Spleen (tissue), 11 donors: ENCODE data around the gene CTNNBL1. TPM values are rescaled to one million over a fixed set of nuclear protein-coding genes. Genes with fewer than 3 reads are reported as not detected.
"Not testable (repeated sequence)": the region's sequence is repeated elsewhere in the genome, so short reads cannot be mapped to it uniquely, and the experiment has no call there.

Source experiments
- DNase-seq: peaks from one replicate; pipeline ENCODE4 v3.0.0-alpha.2; 2020
- H3K27ac ChIP-seq, 8 donors: fragments of 200-600 bp; sonication (generic) in 7 of 8; 1 replicate in 4 of 8; 2 replicates in 4 of 8; pipeline versions ENCODE4 v1.5.0 to v1.8.0; 2016 to 2021; ENCODE audit warnings: inconsistent platforms in 4 of 8, mild to moderate bottlenecking in 4 of 8, moderate library complexity in 1 of 8
- H3K27me3 ChIP-seq, 7 donors: fragments of 200-600 bp; sonication (generic) in 6 of 7; replicated peaks in 1 of 7; 1 replicate in 4 of 7; 2 replicates in 3 of 7; pipeline versions ENCODE4 v1.5.0 to v1.8.0; 2016 to 2021; ENCODE audit warnings: inconsistent platforms in 3 of 7, mild to moderate bottlenecking in 1 of 7
- H3K36me3 ChIP-seq, 6 donors: fragments of 200-600 bp; sonication (generic) in 5 of 6; 1 replicate in 4 of 6; 2 replicates in 2 of 6; pipeline versions ENCODE4 v1.5.0 to v1.8.0; 2016 to 2021; ENCODE audit warnings: inconsistent platforms in 2 of 6
- H3K4me1 ChIP-seq, 6 donors: fragments of 200-600 bp; sonication (generic) in 5 of 6; 1 replicate in 3 of 6; 2 replicates in 3 of 6; pipeline versions ENCODE4 v1.5.0 to v1.8.0; 2016 to 2021; ENCODE audit warnings: inconsistent platforms in 3 of 6
- H3K4me3 ChIP-seq, 8 donors: fragments of 200-600 bp; sonication (generic) in 7 of 8; 1 replicate in 4 of 8; 2 replicates in 4 of 8; pipeline versions ENCODE4 v1.5.0 to v1.8.0; 2016 to 2021; ENCODE audit warnings: inconsistent platforms in 4 of 8, mild to moderate bottlenecking in 4 of 8, moderate library complexity in 2 of 8
- H3K9me3 ChIP-seq, 8 donors: fragments of 200-600 bp; sonication (generic) in 7 of 8; 1 replicate in 4 of 8; 2 replicates in 4 of 8; pipeline versions ENCODE4 v1.5.0 to v1.8.0; 2016 to 2021; ENCODE audit warnings: inconsistent platforms in 4 of 8
- POLR2A ChIP-seq, 3 donors: fragments of 450-650 bp; IDR thresholded peaks; one replicate each; pipeline ENCODE4 v1.5.1; 2017; ENCODE audit warnings: antibody characterized with exemption in 3 of 3, mild to moderate bottlenecking in 1 of 3
- POLR2AphosphoS5 ChIP-seq, 3 donors: sonication (generic); formaldehyde crosslinking; IDR thresholded peaks; one replicate each; pipeline ENCODE4 v1.5.1; 2017; ENCODE audit warnings: antibody characterized with exemption in 3 of 3
- whole genome bisulfite sequencing, 5 donors: extraction: QIAGEN DNeasy Blood & Tissue Kit in 3 of 5; methylation state at CpG; one replicate each; pipeline versions ENCODE4 v1.1.5 to v1.1.7; 2013 to 2018; 5-methylcytosine and 5-hydroxymethylcytosine counted together
- intact Hi-C: fragments of 100-400 bp; cut with DNase I; formaldehyde crosslinking; loops from one replicate; pipeline ENCODE4 v1.15.0; 2023; ENCODE audit warnings: low total_unique reads
- polyA plus RNA-seq, 3 donors: library from polyadenylated mRNA; stranded (reverse); fragments of 200-250 nt; gene quantifications; one replicate each; pipeline ENCODE4 v1.2.1, GENCODE V29; 2013
- total RNA-seq, 7 donors: library from RNA; depleted of rRNA in 3 of 7; stranded (reverse); fragments of >200 nt in 3 of 7; fragmentation: NEBNext Ultra II Directional in 4 of 7; extraction: Animal tissue kit (Norgen Biotek cat#: 25700) in 4 of 7; gene quantifications; one replicate each; pipeline versions ENCODE4 v1.1.0 to v1.2.1, GENCODE V29; 2016 to 2021
- TF ChIP-seq, protein P1 (sequence below), 11 experiments: fragments of 200-600 bp in 7 of 11; fragments of 450-650 bp in 4 of 11; sonication (generic) in 4 of 11; IDR thresholded peaks in 8 of 11; conservative IDR thresholded peaks in 3 of 11; 1 replicate in 7 of 11; 2 replicates in 4 of 11; pipeline versions ENCODE4 v1.4.0 to v1.8.0; 2016 to 2021; ENCODE audit warnings: antibody characterized with exemption in 11 of 11, inconsistent platforms in 4 of 11, mild to moderate bottlenecking in 1 of 11
- donor health status: healthy with polysubstance abuse.
- donor health status: DM: no; HTN: no; CAD: no; lungs with moderate emphysema.
- donor health status: DM: no; HTN: no; CAD: no.
- donor health status: Bipolar disorder and iron deficiency.
- donor health status: healthy.
- donor health status: DM: no; HTN: no; CAD: no.
- donor health status: DM: yes; HTN: yes; CAD: no.

Gene CTNNBL1
- total and polyA plus RNA-seq, 10 donors: 46.5 to 135 (median 82.9) TPM

- H3K27ac ChIP-seq: peak overlapping the region; percentile 44 to 82 (median 70)
- H3K36me3 ChIP-seq: peaks cover 0 to 26% (median 1%) of the 10 kb centered on the region in 6 donors
- H3K4me3 ChIP-seq: no peak overlapping the region
- 74 to 89% (median 84%) methylated on average over 4 of the region's 4 CpGs for WGBS, 5 donors
- no peak for DNase-seq
- intact Hi-C loops: no loop called here
- no peaks in the 10 kb centered on the region for H3K9me3 ChIP-seq
- TF ChIP-seq, protein P1, sequence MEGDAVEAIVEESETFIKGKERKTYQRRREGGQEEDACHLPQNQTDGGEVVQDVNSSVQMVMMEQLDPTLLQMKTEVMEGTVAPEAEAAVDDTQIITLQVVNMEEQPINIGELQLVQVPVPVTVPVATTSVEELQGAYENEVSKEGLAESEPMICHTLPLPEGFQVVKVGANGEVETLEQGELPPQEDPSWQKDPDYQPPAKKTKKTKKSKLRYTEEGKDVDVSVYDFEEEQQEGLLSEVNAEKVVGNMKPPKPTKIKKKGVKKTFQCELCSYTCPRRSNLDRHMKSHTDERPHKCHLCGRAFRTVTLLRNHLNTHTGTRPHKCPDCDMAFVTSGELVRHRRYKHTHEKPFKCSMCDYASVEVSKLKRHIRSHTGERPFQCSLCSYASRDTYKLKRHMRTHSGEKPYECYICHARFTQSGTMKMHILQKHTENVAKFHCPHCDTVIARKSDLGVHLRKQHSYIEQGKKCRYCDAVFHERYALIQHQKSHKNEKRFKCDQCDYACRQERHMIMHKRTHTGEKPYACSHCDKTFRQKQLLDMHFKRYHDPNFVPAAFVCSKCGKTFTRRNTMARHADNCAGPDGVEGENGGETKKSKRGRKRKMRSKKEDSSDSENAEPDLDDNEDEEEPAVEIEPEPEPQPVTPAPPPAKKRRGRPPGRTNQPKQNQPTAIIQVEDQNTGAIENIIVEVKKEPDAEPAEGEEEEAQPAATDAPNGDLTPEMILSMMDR (IDR thresholded peaks at IDR 0.05 in 8 of 11, conservative IDR thresholded peaks at IDR 0.05 in 3 of 11): no peak
- TF ChIP-seq POLR2A (IDR thresholded peaks at IDR 0.05): no peak
- no peak for TF ChIP-seq POLR2AphosphoS5 (IDR thresholded peaks at IDR 0.05)
- peaks cover 5 to 70% (median 38%) of the 10 kb centered on the region in 6 donors for H3K4me1 ChIP-seq
- no peaks in the 10 kb centered on the region for H3K27me3 ChIP-seq
Observed at GRCh38 chr20:37713396-37713795, 19.6 kb downstream of the CTNNBL1 start.

DNA sequence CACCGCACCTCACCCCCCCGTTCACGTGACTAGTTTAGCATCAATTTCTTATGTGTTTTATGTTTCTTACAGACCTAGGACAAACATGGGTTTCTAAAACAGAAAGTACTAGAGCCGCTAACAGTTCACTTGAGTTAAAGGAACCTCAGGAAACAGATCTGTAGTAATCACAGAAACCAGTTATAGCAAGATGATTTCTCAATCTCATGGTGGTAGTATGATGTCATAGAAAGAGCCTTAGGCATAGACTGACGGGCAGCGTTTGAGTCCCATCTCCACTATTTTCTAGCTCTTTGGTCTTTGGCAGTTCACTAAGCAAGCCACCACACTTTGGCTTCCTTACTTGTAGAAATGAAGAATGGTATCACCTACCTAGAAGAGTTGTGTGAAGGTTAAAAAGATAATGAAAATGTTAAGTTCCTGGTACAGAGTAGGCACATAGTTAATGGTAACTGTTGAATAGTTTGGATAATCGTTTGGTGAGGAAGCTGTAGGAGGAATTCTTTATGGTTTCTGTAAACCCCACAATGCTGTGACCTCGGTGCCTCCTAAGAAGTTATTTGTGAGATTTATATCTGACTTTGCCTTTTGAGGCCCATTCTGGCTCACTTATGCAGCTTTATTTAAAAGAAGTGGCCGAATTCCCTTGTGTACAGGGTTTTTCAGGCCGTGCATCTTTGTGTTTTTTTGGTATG lies 21.3 kb downstream of the CTNNBL1 start:
- DNase-seq: no peak
- intact Hi-C loops: no loop called here
- H3K9me3 ChIP-seq: no peaks in the 10 kb centered on the region
- no peaks in the 10 kb centered on the region for H3K27me3 ChIP-seq
- no peak for TF ChIP-seq POLR2A (IDR thresholded peaks at IDR 0.05)
- TF ChIP-seq POLR2AphosphoS5 (IDR thresholded peaks at IDR 0.05): no peak
- TF ChIP-seq, protein P1 (IDR thresholded peaks at IDR 0.05 in 8 of 11, conservative IDR thresholded peaks at IDR 0.05 in 3 of 11): no peak
- no peak overlapping the region for H3K4me3 ChIP-seq
- peak overlapping the region in 7 of 8 donors; percentile 53 to 82 (median 74) for H3K27ac ChIP-seq
- peaks cover 0 to 26% (median under 1%) of the 10 kb centered on the region in 6 donors for H3K36me3 ChIP-seq
- WGBS, 5 donors: 59 to 85% (median 70%) methylated on average over 10 of the region's 10 CpGs
- H3K4me1 ChIP-seq: peaks cover 5 to 58% (median 38%) of the 10 kb centered on the region in 6 donors

- WGBS, 5 donors: 93 to 98% (median 97%) methylated on average over 1 of the region's 1 CpG
- peaks cover 0 to 13% (median 9%) of the 10 kb centered on the region in 8 donors for H3K9me3 ChIP-seq
- no peak for DNase-seq
- TF ChIP-seq, protein P1 (IDR thresholded peaks at IDR 0.05 in 8 of 11, conservative IDR thresholded peaks at IDR 0.05 in 3 of 11): no peak
- no peak for TF ChIP-seq POLR2A (IDR thresholded peaks at IDR 0.05)
- no peak for TF ChIP-seq POLR2AphosphoS5 (IDR thresholded peaks at IDR 0.05)
- intact Hi-C loops: no loop called here
- no peak overlapping the region for H3K4me3 ChIP-seq
- H3K27me3 ChIP-seq: no peaks in the 10 kb centered on the region
- H3K27ac ChIP-seq: no peak overlapping the region
- H3K36me3 ChIP-seq: peaks cover 0 to 20% (median 0%) of the 10 kb centered on the region in 6 donors
- H3K4me1 ChIP-seq: peaks cover 0 to 10% (median 6%) of the 10 kb centered on the region in 6 donors
Observed at GRCh38 chr20:37721751-37722150, 27.9 kb downstream of the CTNNBL1 start.

DNA sequence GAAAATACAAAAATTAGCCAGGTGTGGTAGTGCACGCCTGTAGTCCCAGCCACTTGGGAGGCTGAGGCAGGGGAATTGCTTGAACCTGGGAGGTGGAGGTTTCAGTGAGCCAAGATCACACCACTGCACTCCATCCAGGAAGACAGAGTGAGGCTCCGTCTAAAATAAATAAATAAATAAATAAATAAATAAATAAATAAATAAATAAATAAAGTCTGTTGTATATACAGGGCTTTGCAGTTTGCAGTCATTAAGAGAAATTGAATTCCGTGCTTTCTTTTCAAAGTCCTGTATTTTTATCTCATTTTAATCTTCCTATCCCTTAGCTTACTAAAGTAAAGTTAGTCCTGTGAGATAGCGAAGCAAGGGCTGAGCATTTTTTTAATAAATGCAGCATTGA lies 28.5 kb downstream of the CTNNBL1 start:
- H3K4me3 ChIP-seq, intact Hi-C loops, DNase-seq, H3K27me3 ChIP-seq, H3K27ac ChIP-seq: not testable (repeated sequence)
- H3K4me1 ChIP-seq: peaks cover 0 to 13% (median 8%) of the 10 kb centered on the region in 6 donors
- WGBS, 5 donors: 95 to 98% (median 97%) methylated on average over 4 of the region's 4 CpGs
- peaks cover 0 to 15% (median 0%) of the 10 kb centered on the region in 6 donors for H3K36me3 ChIP-seq
- H3K9me3 ChIP-seq: peaks cover 0 to 13% (median 9%) of the 10 kb centered on the region in 8 donors
